Breast epithelium (tissue), 4 donors: ENCODE measurements around the gene GRIA3. TPM values are rescaled to one million over a fixed set of nuclear protein-coding genes. Genes with fewer than 3 reads are reported as not detected.
"Not testable (repeated sequence)": the region's sequence is repeated elsewhere in the genome, so short reads cannot be mapped to it uniquely, and the experiment has no call there.

Experiments used
- DNase-seq, 2 donors: peaks; one replicate each; pipeline ENCODE4 v3.0.0-alpha.2; 2019; ENCODE audit warnings: low spot score in 2 of 2
- H3K27ac ChIP-seq, 2 donors: fragments of 200-600 bp; sonication (generic) in 1 of 2; one replicate each; pipeline ENCODE4 v1.5.1; 2016 to 2019; ENCODE audit warnings: mild to moderate bottlenecking in 1 of 2
- H3K27me3 ChIP-seq, 2 donors: fragments of 200-600 bp; sonication (generic) in 1 of 2; one replicate each; pipeline versions ENCODE4 v1.5.1 to v1.6.0; 2017 to 2019; ENCODE audit warnings: control low read depth in 1 of 2, mild to moderate bottlenecking in 1 of 2
- H3K36me3 ChIP-seq: fragments of 200-600 bp; one replicate; pipeline ENCODE4 v1.5.1; 2019
- H3K4me1 ChIP-seq, 2 donors: fragments of 200-600 bp; sonication (generic); one replicate each; pipeline ENCODE4 v1.5.1; 2016 to 2019; ENCODE audit warnings: control low read depth in 1 of 2
- H3K4me3 ChIP-seq, 3 donors: fragments of 200-600 bp; sonication (generic); 1 replicate in 2 of 3; 2 replicates in 1 of 3; pipeline ENCODE4 v1.5.1; 2016 to 2019; ENCODE audit warnings: mild to moderate bottlenecking in 3 of 3, moderate library complexity in 2 of 3
- H3K9me3 ChIP-seq, 2 donors: fragments of 200-600 bp; sonication (generic) in 1 of 2; one replicate each; pipeline ENCODE4 v1.5.1; 2016 to 2019; ENCODE audit warnings: control low read depth in 1 of 2
- CTCF ChIP-seq, 3 donors: fragments of 450-650 bp; IDR thresholded peaks; one replicate each; pipeline ENCODE4 v1.5.1; 2016 to 2017; ENCODE audit warnings: antibody characterized with exemption in 3 of 3, mild to moderate bottlenecking in 3 of 3, moderate library complexity in 3 of 3
- POLR2A ChIP-seq: fragments of 450-650 bp; IDR thresholded peaks from one replicate; pipeline ENCODE4 v1.6.1; 2016; ENCODE audit warnings: antibody characterized with exemption, mild to moderate bottlenecking, moderate library complexity
- POLR2AphosphoS5 ChIP-seq, 3 donors: sonication (generic); formaldehyde crosslinking; IDR thresholded peaks; one replicate each; pipeline ENCODE4 v1.6.1; 2017; ENCODE audit warnings: antibody characterized with exemption in 3 of 3
- intact Hi-C: fragments of 100-400 bp; cut with DNase I; formaldehyde crosslinking; loops from one replicate; pipeline ENCODE4 v1.15.1; 2023; ENCODE audit warnings: low total_unique reads
- total RNA-seq, 3 donors: library from RNA; depleted of rRNA; stranded (reverse); fragments of >200 nt; gene quantifications; one replicate each; pipeline ENCODE4 v1.1.0, GENCODE V29; 2016

GRIA3 gene
- total RNA-seq, 3 donors from 2014 or later, result 0.98 to 2.6 (median 1.9) TPM

- no peaks in the 10 kb centered on the region for H3K27me3 ChIP-seq
- H3K27ac ChIP-seq, result no peak overlapping the region
- intact Hi-C loops, result no loop called here
- no peak overlapping the region for H3K4me3 ChIP-seq
- no peaks in the 10 kb centered on the region for H3K4me1 ChIP-seq
- H3K36me3 ChIP-seq, result no peaks in the 10 kb centered on the region
- no peak for DNase-seq
- TF ChIP-seq POLR2A (no peak), POLR2AphosphoS5 (IDR thresholded peaks at IDR 0.05) (no peak), CTCF (IDR thresholded peaks at IDR 0.05) (no peak)
- H3K9me3 ChIP-seq, result no peaks in the 10 kb centered on the region
These were observed 334.7 kb downstream of the GRIA3 start for GRCh38 chrX:123518791-123519190.

DNA sequence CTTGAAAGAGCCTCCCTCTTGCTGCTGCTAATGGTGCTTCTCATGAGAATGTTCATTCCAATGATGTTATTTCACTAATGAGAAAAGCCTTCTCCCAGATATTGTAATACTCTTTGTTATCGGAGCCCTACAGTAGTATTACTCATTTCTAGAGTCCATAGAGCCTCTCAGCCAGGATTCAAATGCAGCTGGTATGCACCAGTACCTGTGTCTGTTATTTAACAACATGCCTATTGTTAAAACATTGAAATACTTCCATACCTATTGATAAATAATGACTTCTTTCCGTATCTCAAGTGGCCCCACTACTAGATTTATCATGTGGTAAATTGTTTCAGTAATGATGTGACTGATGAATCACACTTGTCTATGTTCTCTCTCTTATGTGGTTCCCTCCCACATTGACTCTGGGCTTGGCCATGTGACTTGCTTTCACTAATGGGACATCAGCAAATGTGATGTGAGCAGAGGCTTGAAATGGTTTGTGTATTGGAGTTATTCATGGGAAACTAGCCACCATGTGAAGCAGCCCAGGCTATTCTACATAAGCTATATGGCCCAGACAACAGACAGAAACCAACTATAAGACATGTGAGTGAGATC lies 341.1 kb downstream of the GRIA3 start:
- no peak overlapping the region for H3K4me3 ChIP-seq
- no peak for DNase-seq
- H3K9me3 ChIP-seq, result no peaks in the 10 kb centered on the region
- TF ChIP-seq POLR2AphosphoS5 (IDR thresholded peaks at IDR 0.05) (no peak), POLR2A (no peak), CTCF (IDR thresholded peaks at IDR 0.05) (no peak)
- intact Hi-C loops, result loop anchor here (2.0 kb wide), 1 partner anchor 34 kb away; no protein-coding TSS in a partner anchor
- no peaks in the 10 kb centered on the region for H3K4me1 ChIP-seq
- H3K36me3 ChIP-seq, result no peaks in the 10 kb centered on the region
- H3K27ac ChIP-seq, result no peak overlapping the region
- no peaks in the 10 kb centered on the region for H3K27me3 ChIP-seq

GRCh38 chrX:123530726-123531125 lies 346.6 kb downstream of the GRIA3 start:
- H3K36me3 ChIP-seq, H3K27ac ChIP-seq, H3K4me3 ChIP-seq, H3K4me1 ChIP-seq, intact Hi-C loops, DNase-seq, H3K27me3 ChIP-seq: not testable (repeated sequence)
- peaks cover 0 to 18% of the 10 kb centered on the region in 2 donors for H3K9me3 ChIP-seq
